IPS-NIHi11 (cell line): ENCODE results near the gene RASL10A.

Experiments
- DNase-seq: peaks from one replicate; pipeline ENCODE4 v3.0.0; 2012; ENCODE audit warnings: mixed read lengths, low spot score

Gene RASL10A

DNA sequence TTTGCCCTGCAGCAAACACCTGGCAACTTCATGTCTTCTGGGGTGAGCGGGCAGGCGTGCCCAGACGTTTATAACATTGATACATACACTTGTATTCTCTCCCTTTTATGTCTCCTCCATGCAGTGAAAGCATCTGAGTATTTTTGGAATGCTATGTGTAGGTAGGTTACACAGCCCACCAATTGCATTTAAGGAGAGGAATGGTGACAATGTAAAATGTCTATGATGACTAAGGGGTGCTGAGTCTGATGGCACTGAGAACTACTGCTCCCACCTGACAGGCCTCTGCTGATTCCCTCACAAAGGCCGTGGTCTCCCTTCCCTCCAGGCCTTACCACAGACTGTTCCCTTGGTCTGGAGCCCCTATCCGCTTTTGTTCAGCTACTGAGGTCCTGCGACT, 22.9 kb upstream of the RASL10A start:
- no peak for DNase-seq

DNA sequence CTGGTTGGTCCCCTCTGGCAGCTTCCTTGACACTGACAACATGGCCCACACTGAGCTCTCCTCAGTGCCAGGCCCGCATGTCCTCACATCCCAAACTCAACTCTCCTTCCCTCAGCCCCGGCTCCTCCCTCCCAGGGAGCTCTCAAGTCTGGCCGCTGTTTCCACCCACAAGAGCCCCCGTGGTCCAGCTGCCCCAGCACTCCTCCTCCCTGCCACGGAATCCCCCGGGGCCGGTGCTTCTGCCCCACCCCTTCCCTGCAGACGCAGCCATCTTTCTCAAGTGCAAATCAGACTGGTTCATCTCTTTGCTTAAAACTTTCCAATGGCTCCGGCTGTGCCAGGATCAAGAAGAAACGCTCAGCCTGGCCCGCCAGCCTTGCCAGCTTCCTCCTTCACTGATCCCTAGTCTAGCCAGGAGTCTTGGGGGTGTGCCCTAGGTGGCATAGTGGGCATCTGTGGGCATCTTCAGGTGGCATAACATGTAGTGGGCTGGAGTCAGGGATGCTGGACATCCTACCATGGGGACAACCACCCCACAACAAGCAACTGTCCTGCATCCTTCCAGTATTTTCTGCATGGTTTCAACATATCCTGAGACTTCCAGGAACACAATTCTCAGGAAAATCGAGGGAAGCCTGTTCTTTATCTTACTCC, 22.3 kb upstream of the RASL10A start:
- DNase-seq = no peak

DNA sequence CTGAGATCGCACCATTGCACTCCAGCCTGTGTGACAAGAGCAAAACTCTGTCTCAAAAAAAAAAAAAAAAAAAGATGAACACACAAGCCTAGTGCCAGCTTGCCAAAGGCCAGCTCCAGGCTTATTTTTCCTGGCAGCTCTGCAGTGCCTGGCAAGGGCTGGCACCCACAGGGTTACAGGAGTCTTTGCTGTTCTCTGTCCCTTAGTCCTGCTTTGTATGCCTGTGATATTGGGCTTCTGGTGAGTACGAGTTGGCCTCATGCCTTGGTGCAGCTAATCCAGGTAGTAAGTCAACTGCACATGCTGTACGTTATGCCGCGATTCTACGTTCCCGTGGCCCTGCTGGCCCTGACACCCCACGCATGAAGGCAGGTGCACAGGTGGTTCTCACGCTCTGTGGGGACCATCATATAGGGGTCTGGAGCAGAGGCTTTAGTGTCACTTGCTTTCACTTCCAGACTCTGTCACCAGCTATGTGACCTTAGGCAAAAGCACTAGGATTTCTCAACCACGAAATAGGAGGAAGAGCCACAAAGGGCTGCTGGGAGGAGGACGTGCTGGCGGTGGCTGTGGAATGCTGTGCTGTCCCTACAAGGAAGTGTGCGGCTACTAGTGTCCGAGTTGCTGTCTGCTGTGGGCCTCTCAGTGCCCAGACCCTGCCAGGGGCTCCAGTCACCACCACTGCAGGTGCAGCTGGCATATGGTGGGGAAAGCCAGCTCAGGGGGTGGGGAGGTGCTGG, 21.4 kb upstream of the RASL10A start:
- no peak for DNase-seq

DNA sequence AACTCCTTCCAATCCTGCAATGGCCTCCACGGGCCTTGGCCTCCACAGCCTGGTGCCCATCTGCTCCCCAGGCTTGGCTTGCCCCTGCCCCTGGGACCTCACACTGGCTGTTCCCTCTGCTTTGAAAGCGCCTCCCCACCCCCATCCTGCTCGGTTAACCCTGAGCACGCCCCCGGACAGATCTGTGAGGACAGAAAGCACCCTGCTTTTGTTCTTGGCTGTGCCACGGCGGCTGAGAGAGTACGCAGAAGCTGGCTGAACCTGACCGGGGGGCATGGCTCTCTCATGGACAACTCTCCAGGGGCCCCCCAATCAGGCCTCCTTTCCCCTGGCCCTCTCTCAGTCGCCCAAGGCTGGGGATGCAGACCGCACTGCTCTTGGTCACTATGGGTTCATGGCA, 20.2 kb upstream of the RASL10A start:
- DNase-seq = no peak

DNA sequence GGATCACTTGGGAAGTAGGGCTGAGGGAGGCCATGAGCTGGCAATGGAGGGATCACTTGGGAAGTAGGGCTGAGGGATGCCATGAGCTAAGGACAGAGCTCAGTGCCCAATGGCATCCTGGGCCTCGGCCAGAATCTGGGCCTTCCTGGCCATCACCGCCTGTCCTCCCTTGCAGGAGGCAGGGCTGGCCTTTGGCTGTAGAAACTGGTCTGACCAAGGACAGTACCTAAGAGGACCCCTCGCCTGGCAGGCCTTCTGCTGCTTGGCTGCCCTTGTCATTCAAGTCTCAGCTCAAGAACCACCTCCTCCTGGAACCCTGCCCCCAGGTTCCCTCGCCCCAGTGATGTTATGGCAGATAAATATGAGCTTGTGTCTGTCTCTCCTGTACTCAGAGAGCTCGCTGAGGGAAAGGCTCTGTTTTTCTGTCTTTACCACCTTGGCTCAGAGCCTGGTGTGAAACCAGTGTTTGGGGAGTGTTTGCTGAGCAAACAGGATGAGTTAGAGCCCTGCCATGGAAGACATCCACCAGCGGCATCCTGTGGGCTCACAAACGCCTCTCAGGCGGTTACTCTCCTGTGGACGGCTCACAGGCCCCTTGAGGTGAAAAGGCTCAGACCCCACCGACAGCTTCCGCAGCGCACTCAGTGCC, 19.3 kb upstream of the RASL10A start:
- no peak for DNase-seq

DNA sequence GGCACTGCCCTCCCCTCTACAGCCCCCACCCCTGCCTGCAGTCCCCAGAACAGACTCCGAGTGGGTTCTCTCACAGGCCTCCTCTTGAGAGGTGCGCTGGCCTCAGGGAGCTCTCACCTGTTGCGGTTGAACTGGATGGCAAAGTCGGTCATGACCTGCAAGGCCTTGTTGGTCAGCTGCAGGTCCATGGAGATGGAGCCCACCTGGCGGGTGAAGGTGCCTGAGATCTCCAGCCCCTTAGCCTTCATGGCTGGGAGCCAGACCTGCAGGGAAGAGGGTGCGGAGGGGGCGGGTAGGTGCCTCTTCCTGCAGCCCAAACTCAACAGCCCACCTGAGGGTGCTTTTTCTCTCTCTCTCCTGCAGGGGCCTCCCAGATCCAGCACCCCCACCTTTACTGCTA, 18.7 kb upstream of the RASL10A start:
- no peak for DNase-seq

DNA sequence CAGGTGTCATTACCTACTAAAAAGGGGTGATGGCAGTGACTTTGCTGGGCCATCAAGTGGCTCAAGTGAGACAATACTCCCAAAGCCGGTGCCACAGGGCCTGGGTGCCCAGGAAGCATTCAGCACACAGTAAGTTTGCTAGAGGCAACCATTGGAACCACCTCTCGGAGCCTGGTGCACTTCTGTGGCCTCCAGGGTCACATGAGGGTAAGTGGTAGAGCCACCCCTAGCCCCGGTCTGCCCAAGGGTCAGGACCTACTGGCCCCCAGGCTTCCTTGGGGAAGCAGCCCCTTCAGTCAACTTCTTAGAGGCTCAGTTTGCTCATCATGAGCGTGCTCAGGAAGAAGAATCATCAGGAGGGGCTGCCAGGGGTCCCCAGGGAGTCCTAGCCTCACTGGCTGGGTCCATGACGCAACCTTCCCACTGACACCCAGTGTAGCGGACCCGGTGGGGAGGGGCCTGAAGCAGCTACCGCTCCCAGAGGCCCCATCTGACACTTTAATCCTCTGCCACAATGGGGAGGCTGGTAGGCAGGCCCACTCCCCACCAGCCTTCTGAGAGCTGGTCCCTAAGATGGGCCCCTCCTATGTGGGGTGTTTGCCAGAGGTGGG, 17.5 kb upstream of the RASL10A start:
- no peak for DNase-seq

DNA sequence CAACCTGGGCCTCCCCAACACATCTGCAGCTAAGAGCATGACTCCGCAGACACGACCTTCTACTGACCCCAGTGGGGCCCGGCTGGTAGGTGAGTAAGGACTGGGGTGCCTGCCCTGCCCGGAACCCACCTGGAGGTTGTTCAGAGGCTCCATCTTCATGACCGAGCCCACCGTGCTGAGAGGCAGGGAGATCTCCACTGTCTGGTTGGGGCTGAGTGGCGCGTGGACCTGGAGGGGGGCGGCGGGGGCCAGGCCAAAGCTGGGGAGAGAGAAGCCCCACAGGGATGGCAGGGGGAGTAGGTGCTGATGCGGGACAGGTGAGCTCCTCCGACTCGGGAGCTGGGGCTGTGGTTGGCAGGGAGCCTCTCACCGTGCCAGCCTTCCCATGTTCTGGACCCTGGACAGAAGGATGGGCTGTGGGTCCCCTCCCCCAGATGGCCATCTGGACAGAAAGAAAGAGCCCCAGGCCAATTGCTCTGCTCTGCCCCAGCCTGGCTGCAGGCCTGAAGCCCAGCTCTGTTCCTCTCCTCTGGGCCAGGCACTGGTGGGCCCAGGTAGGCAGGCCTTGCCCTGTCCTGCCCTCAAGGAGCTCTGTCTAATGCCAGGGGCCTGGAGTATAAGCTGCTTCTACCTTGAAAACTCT, 16.3 kb upstream of the RASL10A start:
- no peak for DNase-seq

DNA sequence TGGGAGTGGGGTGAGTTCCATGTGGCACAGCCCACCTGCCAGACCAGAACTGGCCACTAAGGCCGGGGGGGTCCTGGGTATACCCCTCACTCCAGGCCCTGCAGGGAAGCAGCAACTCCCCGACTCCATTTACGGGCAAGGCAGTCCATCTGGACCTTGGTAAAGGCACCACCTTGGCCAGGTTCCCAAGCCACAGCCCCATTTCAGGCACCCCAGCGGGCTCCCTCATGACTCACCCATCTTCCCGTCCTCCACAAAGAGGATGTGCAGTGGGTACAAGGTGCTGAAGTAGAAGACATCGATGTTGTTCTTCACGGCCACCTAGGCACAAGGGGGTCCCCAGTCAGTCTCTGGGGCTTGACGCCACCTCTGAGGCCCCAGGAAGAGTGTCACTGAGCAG, 15.7 kb upstream of the RASL10A start:
- no peak for DNase-seq

DNA sequence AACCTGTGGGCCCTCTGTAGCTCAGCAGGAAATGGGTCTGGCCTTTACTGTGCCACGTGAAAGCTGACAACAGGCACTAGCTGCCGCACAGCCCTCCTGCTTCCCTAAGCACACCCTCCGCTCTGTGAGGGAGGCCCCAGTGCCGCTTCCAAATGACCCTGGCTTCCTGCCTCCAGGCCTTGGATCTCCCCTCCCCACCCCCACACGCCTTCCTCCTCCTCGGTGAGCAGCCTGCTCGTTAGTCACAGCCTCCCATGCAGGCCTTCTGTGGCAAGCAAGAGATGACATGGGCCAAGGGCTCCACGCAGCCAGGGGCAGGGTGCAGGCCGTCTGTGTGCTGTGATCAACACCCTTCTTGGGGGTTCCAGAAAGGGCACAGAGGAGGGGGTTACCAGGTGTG, 15.3 kb upstream of the RASL10A start:
- no peak for DNase-seq

DNA sequence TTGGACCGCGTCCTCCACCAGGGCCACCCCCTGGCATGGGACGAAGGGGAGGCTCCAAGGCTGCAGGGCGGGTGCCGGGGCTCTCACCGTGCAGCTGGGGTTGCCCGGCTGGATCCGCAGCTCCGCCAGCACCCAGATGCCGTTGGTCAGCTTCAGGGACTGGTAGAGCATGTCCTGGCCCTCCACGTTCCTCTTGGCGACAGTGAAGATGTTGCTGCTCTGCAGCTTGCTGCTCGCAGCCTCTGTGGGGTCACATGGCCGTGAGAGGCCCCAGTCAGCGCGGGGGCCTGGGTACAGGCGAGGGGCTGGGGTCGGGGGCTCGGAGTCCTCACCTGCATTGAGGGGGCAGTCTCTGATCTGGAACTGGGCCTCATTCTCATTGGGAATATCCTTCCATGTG, 14.8 kb upstream of the RASL10A start:
- DNase-seq = no peak

DNA sequence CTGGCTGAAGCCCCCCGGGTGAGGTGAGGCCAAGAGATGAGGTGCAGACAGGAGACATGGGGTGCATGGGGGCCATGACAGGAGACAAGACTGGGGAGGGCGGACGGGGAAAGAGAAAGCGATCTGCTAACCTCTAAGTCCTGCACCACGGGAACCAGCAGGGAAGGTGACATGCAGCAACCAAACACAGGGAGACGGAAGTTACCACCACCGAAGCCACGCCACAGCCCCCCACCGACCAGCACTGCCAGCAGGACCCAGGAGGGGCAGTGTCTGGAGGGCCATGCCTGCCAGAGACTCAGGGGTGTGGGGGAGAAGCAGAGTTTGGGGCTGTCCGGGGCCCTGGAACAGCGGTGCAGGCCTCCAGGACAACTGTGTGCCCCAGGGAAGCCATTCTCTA, 14.1 kb upstream of the RASL10A start:
- no peak for DNase-seq

DNA sequence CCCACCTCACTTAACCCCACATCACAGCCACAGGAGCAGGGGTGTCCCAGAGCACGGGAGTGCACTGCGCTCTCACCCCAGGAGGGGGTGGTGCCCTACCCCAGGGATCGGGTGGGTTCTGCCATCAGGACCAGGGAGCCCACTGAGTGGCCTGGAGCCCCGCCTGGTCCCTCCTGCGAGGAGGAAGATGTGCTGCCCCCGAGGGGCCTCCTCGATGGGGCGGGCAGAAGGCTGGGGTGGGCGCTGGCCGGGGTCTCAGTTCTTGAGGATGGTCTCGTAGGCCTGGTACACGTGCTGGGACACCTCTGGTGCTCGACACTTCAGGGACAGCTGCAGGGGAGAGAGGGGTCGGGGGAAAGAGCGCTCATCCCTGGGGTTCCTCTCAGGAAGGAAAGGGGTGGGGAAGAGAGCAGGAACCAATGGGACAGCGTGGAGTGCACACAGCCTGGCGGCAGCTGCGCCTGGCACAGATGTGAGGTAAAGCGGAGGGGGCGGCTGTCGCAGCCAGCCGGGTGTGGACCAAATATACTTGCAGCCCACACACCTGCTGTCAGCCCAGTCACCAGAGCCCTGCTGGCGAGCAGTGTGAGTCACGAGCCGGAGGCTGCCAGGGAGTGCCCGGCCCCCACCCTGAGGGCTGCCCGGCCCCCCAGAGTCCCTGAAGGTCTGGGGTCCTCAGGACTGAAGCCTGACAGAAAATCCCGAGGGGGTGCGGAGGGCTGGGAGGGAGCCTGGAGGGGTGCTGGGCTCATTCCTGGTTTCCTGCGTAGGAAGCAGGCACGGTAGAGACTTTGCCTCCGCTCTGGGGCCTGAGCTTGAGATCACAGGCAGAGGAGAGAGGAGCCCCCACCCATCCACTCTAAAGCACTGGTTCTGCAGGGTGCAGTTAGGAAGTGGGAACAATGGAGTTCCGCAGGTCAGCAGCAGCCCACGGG, 13.3 kb upstream of the RASL10A start:
- no peak for DNase-seq

DNA sequence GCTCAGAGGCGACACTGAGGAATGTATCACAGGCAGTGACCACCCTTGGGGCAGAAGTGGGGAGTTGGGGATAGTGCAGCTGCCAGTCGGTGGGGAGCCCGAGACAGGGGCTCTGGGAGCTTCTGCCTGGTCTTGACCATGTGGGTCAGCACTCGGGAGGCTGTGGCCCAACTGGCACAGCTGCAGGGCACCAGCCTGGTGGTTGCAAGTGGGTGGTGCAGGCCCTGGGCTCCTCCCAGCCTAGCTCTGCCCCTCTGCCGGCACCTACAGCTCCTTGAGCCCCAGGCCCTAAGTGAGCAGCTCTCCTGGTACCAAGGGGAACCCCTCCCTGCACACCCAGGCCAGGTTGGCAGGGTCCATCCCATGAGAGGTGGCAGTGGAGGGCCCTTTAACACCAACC, 12.6 kb upstream of the RASL10A start:
- DNase-seq = no peak

DNA sequence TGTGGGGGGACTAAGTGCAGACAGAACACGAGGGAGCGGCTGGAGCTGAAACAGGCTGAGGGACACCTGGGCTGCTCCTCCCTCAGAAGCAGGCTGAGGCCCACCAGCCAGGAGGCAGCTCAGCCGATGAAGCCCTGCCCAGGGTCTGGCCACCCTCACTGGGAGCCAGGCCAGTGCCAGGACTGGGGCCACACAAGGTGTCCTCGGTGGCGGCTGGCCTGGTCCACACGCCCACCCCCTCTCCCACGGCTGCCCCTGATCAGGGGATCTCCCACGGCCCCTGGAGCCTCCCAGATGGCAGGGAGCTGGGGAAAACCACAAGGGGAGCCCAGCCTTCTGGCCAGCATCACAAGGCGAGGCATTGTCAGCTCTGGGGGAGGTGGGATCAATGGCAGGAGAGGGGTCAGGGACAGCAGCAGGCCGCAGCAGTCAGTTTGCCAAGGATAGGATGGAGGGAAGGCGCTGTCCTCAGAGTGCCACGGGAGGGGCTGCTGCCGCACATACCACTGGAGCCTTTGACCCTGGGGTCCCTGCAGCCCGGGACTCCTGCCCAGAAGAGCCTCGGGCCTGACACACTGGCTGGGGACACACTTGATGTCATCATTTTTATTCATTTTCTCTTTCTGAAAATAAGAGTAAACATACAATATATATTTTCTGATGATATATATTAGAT, 11.7 kb upstream of the RASL10A start:
- no peak for DNase-seq

DNA sequence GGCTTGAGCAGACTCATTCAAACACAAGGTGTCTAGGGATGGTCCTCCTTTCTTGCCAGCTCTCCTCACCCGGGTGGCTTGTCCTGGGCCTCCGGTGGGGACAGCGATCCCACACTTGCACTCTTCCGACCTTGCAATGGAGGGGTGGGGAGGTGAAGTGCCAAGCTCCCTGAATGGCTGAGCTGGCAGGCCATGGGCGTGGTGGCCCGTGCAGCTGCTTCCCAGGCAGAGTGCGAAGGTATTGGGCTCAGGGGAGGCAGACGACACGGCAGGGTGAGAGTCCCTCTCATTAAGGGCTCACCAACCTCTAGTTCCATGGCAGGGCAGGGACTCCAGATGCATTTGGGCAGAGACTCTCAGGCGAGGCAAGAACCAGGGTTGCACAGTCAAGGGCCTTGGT, 11.0 kb upstream of the RASL10A start:
- no peak for DNase-seq

DNA sequence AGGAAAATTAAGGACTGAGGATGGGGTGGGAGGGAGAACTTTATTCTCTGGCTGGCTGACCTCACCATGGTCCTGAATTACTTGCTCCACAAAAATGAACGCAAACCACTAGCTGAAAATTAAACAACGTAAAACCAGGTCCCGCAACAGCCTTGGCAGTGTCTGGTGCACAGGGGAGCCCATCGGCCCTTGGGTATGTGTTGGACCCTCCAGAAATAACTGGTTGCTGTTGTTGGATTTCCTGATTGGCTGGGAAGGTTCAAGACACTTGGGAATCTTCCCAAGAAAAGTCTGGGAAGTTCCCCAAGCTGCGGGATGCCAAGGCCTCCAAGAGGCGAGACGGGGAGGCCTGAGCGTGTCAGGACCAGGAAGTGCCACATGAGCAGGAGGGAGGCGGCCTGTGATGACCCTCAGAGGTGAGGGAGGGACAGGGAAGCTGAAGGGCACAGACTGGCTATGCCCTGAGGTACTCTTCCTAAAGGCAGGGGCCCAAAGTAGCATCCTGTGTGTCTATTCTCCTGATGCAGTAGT, 10.4 kb upstream of the RASL10A start:
- DNase-seq = no peak

DNA sequence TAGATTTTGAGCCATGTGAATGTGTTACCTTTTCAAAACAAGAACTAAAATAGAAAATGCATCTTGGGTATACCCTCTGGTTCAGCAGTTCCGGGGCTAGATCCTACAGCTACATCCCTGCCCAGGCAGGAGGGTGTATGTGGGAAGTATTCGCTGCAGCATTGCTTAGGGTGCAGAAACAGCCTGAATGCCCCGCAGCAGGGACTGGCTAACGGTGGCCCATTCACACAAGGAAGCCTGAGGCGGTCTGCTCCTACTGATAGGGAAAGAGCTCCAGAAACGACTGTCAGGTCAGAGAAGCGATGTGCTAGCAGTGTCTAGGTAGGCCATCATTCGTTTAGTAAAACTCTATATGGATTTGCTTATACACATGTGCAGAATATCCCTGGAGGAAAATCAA, 9.9 kb upstream of the RASL10A start:
- DNase-seq = no peak

DNA sequence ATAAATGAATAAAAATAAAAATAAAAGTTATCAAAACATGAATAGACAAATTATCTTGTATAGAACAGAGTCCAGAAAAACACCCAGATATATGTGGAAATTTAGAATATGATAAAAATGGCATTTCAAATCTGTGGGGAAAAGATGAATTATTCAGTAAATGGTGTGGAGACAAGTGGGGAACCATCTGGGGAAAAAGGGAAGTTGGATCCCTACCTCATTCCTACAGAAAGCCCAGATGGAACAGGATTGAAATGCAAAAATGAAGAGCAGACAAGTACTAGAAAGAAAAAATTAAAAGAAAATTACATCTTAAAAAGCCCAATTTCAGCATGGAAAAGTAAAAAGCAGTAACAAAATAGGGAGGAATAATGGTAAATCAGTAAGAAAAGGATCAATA, 8.1 kb upstream of the RASL10A start:
- DNase-seq = no peak

DNA sequence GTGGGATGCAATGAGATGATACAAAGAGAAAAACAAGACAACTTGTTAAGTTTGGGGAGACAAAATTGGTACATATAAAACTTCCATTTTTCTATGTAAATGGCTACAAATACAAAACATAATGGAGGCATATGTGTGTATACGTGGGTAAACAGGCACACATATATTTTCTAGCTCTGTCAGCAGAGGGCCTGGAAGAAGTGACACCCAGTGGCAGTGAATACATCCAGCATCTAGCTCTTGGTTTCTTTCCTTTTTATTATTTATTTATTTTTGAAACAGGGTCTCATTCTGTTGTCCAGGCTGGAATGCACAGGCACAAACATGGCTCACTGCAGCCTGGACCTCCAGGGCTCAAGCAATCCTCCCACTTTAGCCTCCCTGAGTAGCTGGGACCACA, 5.0 kb upstream of the RASL10A start:
- DNase-seq = no peak

DNA sequence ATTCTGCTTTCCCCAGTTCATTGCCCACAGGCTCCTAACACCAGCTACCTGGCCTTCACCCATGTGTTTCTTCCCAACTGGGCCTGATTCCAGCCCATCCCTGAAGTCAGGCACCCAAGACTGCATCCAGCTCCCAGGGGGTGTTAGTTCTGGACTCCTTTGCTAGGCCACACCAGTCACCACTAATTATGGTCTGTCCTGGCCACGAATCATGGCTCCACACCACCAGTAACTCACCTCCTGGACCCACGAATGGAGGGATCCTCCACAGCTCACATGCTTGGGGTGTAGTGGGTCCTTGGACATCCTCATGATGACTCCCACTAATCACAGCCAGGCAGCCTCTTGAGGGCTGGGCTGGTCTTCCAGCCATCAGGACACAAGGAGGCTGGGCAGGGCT, 3.6 kb upstream of the RASL10A start:
- no peak for DNase-seq
